Caco-2 (cell line): ENCODE measurements around the gene SLIT2. TPM values are rescaled to one million over a fixed set of nuclear protein-coding genes. Genes with fewer than 3 reads are reported as not detected.

Source experiments
- BruUV-seq: library from RNA; stranded (reverse); fragments of 400-500 nt; replicated peaks from 2 replicates; lab custom pipeline; 2021; lab: Mats Ljungman, UMichigan
- CTCF ChIA-PET: fragments of 300-600 bp; sonication (Branson Sonifier 250); formaldehyde crosslinking; loops from one replicate; lab custom pipeline; 2022; ENCODE audit warnings: antibody characterized with exemption; lab: Charles Lee
- POLR2A ChIA-PET: fragments of 300-600 bp; sonication (Branson Sonifier 250); formaldehyde crosslinking; loops from one replicate; lab custom pipeline; 2022; ENCODE audit warnings: antibody characterized with exemption; lab: Charles Lee
- DNase-seq, 2 experiments: peaks; one replicate each; pipeline versions ENCODE4 v3.0.0 to v3.0.0-alpha.2; 2020 to 2022
- H3K27me3 ChIP-seq: replicated peaks from 2 replicates; pipeline ENCODE4 v1.6.0; 2011; ENCODE audit warnings: low read length; ENCODE audit not compliant: control insufficient read depth, insufficient read depth
- H3K36me3 ChIP-seq: 2 replicates; pipeline ENCODE4 v1.5.1; 2011; ENCODE audit warnings: low read length; ENCODE audit not compliant: control insufficient read depth, insufficient read depth
- H3K4me1 ChIP-seq: fragments of 250-450 bp; sonication (Bioruptor Pico); 2 replicates; pipeline ENCODE4 v1.5.1; 2020; ENCODE audit warnings: mild to moderate bottlenecking
- H3K4me3 ChIP-seq: 2 replicates; pipeline ENCODE4 v1.5.1; 2011; ENCODE audit warnings: low read depth, mild to moderate bottlenecking, control low read depth, low read length
- H3K9me3 ChIP-seq: fragments of 250-450 bp; sonication (Bioruptor Pico); 2 replicates; pipeline ENCODE4 v1.5.1; 2020; ENCODE audit warnings: mild to moderate bottlenecking, moderate library complexity
- H3K27ac Mint-ChIP-seq: one replicate; pipeline ENCODE4 v1.8.0; 2022; ENCODE audit warnings: mixed read lengths; ENCODE audit not compliant: unreplicated experiment
- H3K27me3 Mint-ChIP-seq: one replicate; pipeline ENCODE4 v1.8.0; 2022; ENCODE audit warnings: mixed read lengths; ENCODE audit not compliant: insufficient read depth, unreplicated experiment
- H3K36me3 Mint-ChIP-seq: one replicate; pipeline ENCODE4 v1.8.0; 2022; ENCODE audit warnings: mild to moderate bottlenecking, mixed read lengths; ENCODE audit not compliant: insufficient read depth, unreplicated experiment
- H3K4me1 Mint-ChIP-seq: one replicate; pipeline ENCODE4 v1.8.0; 2022; ENCODE audit warnings: low read depth, mixed read lengths; ENCODE audit not compliant: unreplicated experiment
- H3K4me3 Mint-ChIP-seq: one replicate; pipeline ENCODE4 v1.8.0; 2022; ENCODE audit warnings: mild to moderate bottlenecking, moderate library complexity, mixed read lengths; ENCODE audit not compliant: unreplicated experiment
- H3K9me3 Mint-ChIP-seq: one replicate; pipeline ENCODE4 v1.8.0; 2022; ENCODE audit warnings: mixed read lengths; ENCODE audit not compliant: unreplicated experiment
- CTCF ChIP-seq, 2 experiments: fragments of 200-600 bp in 1 of 2; IDR thresholded peaks; 1 replicate in 1 of 2; 2 replicates in 1 of 2; pipeline versions ENCODE4 v1.5.1 to v1.8.0; 2011 to 2022; ENCODE audit warnings: antibody characterized with exemption in 1 of 2, control low read depth in 1 of 2, inconsistent platforms in 1 of 2, low read depth in 1 of 2, low read length in 1 of 2, mild to moderate bottlenecking in 1 of 2, moderate library complexity in 1 of 2; ENCODE audit not compliant: insufficient read depth in 1 of 2, severe bottlenecking in 1 of 2, unreplicated experiment in 1 of 2
- intact Hi-C: fragments of 100-400 bp; cut with micrococcal nuclease; formaldehyde crosslinking; loops from one replicate; pipeline ENCODE4 v1.10.0; 2022; ENCODE audit not compliant: unreplicated experiment
- total RNA-seq: library from RNA; stranded (reverse); gene quantifications from 2 replicates; pipeline ENCODE4 v1.2.3, GENCODE V29; 2022

Gene SLIT2
- total RNA-seq, 1 experiment from 2014 or later, result 0.68 TPM

DNA sequence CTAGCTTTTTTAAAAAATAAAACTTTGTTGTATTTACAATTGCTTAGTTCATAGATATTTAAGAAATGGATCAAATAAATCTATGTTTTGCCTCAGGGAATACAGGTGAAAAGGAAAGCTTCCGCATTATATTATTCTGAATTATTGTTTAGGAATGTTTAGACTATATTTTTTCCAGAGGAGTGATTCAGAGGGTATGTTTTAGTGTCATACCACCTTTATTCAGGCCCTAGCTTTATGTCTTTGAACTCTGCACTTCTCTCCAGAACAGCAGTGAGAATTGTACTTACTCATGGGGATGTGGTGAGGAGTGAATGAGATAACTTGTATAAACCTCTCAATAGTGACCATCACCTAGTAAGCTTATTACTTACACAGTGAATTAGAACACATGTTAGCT is 14.0 kb downstream of the SLIT2 start:
- no peak for DNase-seq
- H3K4me1 Mint-ChIP-seq, result no peaks in the 10 kb centered on the region
- Histone ChIP-seq H3K4me1 (no peaks in the 10 kb centered on the region), H3K9me3 (no peaks in the 10 kb centered on the region), H3K36me3 (no peaks in the 10 kb centered on the region), H3K4me3 (no peak overlapping the region), H3K27me3 (no peaks in the 10 kb centered on the region)
- no peak overlapping the region for H3K4me3 Mint-ChIP-seq
- no peak for TF ChIP-seq CTCF (IDR thresholded peaks at IDR 0.05; ENCODE audit: insufficient read depth in 1 of 2, low read depth in 1 of 2, low read length in 1 of 2, severe bottlenecking in 1 of 2, unreplicated experiment in 1 of 2)
- no peaks in the 10 kb centered on the region for H3K36me3 Mint-ChIP-seq
- POLR2A ChIA-PET, result no interaction called here
- intact Hi-C loops, result no loop called here
- peaks cover 11% of the 10 kb centered on the region for H3K27me3 Mint-ChIP-seq
- CTCF ChIA-PET, result no interaction called here
- H3K27ac Mint-ChIP-seq, result no peak overlapping the region
- BruUV-seq, result no TSS peak
- no peaks in the 10 kb centered on the region for H3K9me3 Mint-ChIP-seq

GRCh38 chr4:20266215-20267082 is 14.7 kb downstream of the SLIT2 start:
- intact Hi-C loops, result no loop called here
- Mint-ChIP-seq H3K27me3 (peaks cover 11% of the 10 kb centered on the region), H3K36me3 (no peaks in the 10 kb centered on the region), H3K27ac (no peak overlapping the region), H3K4me3 (no peak overlapping the region), H3K9me3 (no peaks in the 10 kb centered on the region), H3K4me1 (no peaks in the 10 kb centered on the region)
- Histone ChIP-seq H3K36me3 (no peaks in the 10 kb centered on the region), H3K9me3 (no peaks in the 10 kb centered on the region), H3K4me1 (no peaks in the 10 kb centered on the region), H3K4me3 (no peak overlapping the region), H3K27me3 (no peaks in the 10 kb centered on the region)
- no peak for DNase-seq
- ChIA-PET CTCF (no interaction called here), POLR2A (no interaction called here)
- TF ChIP-seq CTCF (IDR thresholded peaks at IDR 0.05; ENCODE audit: insufficient read depth in 1 of 2, low read depth in 1 of 2, low read length in 1 of 2, severe bottlenecking in 1 of 2, unreplicated experiment in 1 of 2), result no peak
- no TSS peak for BruUV-seq

- BruUV-seq, result no TSS peak
- Histone ChIP-seq H3K9me3 (no peaks in the 10 kb centered on the region), H3K4me3 (no peak overlapping the region), H3K27me3 (no peaks in the 10 kb centered on the region), H3K4me1 (no peaks in the 10 kb centered on the region), H3K36me3 (no peaks in the 10 kb centered on the region)
- Mint-ChIP-seq H3K27me3 (peaks cover 11% of the 10 kb centered on the region), H3K36me3 (no peaks in the 10 kb centered on the region), H3K9me3 (no peaks in the 10 kb centered on the region), H3K4me1 (no peaks in the 10 kb centered on the region), H3K4me3 (no peak overlapping the region), H3K27ac (no peak overlapping the region)
- POLR2A ChIA-PET, result no interaction called here
- no peak for DNase-seq
- TF ChIP-seq CTCF (IDR thresholded peaks at IDR 0.05; ENCODE audit: insufficient read depth in 1 of 2, low read depth in 1 of 2, low read length in 1 of 2, severe bottlenecking in 1 of 2, unreplicated experiment in 1 of 2), result no peak
- intact Hi-C loops, result no loop called here
- CTCF ChIA-PET, result no interaction called here
These were observed 16.3 kb downstream of the SLIT2 start for GRCh38 chr4:20268028-20268427.
